Measurements from ENCODE around the gene INPPL1.
"Not testable (repeated sequence)": the region's sequence is repeated elsewhere in the genome, so short reads cannot be mapped to it uniquely, and the experiment has no call there.

The INPPL1 gene

DNA sequence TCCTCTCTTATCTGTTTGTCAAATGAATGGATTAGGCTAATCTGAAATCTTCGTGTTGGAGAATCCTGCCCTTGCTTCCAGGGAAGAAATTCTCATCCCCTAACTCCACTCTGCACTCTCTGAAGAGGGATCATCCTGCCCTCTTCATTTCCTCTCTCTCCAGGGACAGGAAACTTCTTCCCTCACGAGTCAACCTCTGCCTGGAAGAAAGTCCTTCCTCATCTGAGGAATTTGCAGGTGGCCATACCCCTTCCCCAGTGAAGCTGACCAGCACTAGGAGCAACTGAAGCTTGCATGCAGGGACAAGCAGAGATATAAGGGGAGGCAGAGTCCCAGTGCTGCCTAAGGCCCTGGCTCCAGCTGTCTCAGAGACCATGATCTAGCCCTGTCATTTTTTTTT, 23.0 kb downstream of the INPPL1 start:
- no peak for DNase-seq

DNA sequence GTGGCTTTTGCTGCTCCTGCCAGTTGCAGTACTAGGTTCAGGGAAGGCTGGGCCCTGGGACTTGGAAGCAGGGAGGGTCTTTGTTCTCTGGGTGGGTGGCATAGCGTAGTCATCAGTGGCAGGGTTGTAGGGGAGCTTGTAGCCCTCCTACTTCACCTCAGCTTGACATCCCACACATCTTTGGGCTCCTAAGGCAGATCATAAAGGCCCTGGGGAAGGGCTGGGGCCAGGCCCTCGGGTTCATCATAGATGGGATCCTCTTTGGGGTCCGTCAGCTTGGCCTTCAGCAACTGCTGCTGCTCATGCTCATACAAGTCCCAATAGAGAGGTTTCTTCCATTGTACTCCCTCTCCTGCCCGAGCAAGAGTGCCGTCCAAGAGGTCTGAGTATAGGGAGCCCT, 25.4 kb downstream of the INPPL1 start:
- no peak for DNase-seq

DNA sequence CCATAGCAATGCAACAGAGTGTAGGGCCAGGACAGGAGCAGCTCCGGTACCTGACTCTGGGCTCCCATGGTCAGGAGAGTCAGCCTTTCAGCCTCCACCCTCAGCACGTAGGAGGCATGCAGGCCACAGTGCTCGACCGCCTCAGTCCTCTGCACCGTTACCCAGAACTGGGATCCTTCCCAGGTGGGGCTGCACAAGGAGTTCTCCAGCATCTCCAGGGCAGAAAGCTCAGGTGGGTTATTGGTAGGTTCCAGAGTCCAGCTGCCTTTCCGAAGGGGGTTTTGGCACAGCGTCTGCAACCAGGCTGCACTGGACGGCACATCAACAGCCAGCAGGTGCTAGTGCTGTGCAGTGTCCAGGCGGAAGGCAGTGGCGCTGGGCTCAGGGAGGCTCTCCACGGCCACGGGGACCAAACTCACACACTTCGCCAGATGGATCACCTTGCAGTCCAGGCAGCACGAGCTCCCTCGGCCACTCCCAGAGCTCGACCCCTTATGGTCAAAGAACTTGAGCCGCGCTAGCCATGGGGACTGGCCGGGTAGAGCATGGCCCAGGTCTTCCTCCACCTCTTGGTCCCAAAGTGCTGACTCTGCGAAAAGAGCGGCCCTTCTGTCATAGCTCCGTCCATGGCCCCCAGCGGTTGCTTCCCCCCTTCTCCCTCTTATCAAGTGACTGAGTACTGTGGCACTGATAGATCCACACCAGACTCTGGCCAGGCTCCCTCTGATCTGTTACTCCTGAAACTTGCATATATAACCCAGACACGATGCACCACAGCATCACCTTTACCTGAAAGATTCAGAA, 26.3 kb downstream of the INPPL1 start:
- DNase-seq = no peak

DNA sequence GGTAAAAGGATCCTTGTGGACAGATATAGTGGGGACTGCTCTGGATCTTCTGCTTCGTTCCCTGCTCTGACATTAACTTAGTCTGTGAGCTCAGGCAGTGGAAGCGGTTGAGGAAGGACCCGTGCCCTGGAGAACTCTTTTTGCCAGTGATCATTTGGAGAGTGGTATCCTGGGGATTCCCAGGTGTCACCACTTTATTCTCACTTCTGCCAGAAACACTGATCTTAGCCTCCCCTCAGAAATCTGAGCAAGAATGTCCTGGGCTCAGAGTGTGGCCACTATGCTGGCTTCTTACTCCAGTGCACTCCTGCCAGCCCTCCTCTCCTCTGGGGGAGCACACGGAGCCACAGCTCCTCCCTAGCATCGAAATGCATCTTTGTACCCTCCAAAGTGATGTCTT, 27.0 kb downstream of the INPPL1 start:
- no peak for DNase-seq

DNA sequence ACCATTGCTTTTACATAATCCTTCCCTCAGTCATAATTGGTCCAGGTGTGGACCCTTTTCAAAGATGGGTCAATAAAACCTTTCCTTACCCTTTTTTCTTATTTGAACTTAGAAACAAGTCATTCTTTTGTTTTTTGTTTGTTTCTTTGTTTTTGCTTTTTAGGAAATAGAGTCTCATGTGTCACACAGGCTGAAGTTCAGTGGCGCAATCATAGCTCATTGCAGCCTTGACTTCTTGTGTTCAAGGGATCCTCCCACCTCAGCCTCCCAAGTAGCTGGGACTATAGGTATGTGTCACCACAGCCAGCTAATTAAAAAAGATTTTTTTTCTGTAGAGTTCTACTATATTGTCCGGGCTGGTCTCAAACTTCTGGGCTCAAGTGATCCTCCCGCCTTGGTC, 28.8 kb downstream of the INPPL1 start:
- DNase-seq = no peak

DNA sequence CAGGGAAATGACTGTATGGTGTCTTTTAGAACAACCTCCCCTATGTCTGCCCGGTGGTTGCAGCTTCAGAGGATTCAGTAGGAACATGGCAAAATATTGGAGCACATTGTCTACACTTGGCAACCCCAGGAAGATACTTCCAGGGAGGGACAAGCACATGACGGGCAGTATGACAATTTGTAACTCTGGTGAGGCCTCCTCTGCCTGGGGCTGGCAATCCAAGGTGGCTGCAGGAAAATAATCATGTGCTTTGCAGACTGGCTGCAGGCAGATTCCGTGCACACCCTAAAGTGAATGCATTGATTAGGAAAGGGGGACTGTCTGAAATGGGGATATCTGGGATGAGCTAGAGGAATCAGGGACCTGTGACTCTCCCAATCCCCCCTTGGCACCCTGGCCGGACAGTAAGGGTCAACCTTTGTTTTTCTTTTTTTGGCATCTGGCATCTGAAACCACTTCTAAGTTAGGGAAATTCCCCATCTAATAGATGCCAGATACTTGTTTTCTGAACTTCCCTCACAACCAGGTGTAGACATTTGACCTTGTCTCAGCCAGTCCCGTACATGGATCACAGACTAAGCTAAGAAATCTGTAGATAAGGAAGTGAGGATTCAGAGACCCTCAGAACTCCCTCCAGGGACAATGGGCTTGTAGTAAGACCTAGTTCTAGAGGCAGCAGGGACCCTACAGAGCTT, 29.9 kb downstream of the INPPL1 start:
- no peak for DNase-seq

DNA sequence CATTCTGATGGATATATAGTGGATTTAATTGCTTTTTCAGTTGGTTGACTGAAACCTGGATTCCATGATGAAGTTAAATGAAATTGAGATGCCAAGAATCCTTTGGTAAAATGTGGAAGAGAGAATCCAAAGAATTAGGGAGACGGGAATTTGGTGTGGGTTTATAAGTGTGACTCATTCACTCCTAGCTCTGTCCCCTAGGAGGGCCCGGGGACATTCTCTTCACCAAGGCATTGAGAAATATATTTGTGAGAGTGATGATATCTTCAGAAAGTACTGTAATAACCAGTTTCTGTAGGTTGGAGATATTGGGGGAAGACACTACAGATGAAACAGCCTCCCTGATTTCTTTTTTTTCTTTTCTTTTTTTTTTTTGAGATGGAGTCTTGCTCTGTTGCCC, 33.0 kb downstream of the INPPL1 start:
- DNase-seq = no peak

DNA sequence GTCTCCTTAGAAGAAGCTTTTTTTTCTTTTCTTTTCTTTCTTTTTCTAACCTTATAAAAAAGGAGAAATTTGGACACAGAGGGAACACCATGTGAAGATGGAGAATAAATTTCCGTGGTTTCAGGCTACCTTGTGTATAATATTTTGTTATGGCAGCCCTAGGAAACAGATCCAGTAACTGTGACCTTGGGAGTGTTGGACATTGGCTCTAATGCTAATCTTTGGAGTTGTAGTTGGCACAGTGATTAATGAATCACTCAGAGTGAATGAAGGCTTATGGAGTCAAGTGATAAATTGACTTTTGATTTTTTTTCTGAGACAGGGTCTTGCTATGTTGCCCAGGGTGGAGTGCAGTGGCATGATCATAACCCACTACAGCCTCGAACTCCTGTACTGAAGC, 34.9 kb downstream of the INPPL1 start:
- DNase-seq = no peak

DNA sequence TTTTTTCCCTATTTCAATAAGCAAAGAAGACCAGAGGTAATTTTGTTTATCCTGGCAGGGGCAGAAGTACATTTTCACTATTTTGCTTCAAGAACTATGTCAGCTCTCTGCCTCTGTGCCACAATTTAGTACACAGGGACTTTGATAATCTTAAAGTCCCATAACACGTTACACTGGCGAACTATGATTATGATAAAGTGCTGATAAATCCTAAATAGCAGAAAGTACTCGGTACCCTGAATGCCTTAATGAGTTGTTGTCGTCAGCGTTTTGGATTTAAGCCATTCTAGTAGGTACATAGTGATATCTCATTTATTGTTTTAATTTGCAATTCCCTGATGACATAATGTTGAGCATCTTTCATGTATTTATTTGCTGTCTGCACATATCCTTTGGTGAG, 36.0 kb downstream of the INPPL1 start:
- no peak for DNase-seq

DNA sequence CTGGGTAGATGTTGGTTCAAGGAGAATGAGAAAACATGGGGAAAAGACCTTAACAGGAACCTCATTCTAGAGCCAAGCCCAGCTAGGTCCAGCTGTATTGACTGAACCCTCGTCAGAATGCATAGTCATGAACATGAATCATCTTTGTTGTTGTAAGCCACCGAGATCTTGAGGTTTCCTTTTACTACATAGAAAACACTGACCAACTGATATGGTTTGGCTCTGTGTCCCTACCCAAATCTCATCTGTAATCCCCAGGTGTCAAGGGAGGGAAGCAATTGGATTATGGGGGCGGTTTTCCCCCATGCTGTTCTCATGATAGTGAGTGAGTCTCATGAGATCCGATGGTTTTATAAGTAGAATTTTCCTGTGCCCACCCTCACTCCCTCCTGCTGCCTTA, 38.8 kb downstream of the INPPL1 start:
- DNase-seq = no peak

DNA sequence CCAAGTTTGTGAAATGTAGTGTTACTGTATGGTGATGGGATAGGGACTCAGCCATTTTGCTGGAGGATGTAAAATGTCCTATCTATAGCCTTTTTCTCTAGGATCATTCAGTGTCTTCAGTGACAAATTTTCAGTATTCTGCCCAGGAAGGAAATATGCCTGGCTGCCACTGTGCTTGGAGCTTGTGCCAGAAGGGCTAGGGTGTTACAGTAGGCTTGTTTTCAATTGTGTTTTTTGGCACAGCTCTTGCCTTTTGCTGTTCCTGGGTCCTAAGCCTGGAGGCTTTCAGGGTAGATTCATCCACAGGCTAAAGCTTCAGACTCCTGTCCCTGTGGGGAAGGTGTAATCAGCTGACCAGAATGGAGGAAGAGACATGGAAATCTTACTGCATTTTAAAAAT, 41.4 kb downstream of the INPPL1 start:
- DNase-seq = no peak

DNA sequence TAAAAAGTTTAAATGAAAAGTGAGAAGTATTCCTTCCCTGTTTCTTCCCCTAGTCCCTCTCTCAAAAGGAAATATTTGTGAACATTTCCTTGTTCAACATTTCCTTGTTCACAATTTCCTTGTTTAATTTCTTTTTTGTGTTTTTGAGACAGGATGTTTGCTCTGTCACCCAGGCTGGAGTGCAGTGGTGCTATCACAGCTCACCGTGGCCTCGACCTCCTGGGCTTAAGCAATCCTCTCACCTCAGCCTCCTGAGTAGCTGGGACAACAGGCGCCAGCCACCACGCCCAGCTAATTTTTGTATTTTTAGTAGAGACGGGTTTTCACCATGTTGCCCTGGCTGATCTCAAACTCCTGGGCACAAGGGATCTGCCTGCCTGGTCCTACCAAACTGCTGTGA, 42.4 kb downstream of the INPPL1 start:
- DNase-seq = not testable (repeated sequence)

DNA sequence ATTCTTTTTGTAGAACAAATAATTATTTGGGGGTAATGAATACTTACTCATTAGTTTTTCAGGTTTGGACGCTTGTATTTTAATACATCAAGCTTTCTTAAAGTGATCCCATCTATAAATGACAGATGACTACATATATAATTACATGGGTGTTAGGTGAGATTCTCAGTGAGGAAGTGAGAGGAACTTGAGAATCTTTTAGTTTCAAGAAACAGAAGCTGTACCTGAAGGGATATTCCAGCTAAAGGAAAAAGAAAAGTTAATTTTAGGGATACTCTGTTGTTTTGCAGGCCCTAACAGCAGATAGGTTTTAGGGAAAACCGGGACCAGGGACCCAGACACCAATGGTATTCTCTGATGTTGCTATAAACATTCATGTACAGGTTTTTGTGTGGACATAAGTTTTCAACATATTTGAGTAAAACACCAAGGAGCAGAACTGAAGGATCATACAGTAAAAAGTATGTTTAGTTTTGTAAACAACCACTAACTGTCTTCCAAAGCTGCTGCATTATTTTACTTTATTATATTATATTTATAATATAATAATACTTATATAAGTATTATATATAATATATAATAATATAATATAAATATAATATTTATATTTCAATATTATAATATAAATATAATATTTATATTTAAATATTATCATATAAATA, 43.5 kb downstream of the INPPL1 start:
- DNase-seq = no peak

DNA sequence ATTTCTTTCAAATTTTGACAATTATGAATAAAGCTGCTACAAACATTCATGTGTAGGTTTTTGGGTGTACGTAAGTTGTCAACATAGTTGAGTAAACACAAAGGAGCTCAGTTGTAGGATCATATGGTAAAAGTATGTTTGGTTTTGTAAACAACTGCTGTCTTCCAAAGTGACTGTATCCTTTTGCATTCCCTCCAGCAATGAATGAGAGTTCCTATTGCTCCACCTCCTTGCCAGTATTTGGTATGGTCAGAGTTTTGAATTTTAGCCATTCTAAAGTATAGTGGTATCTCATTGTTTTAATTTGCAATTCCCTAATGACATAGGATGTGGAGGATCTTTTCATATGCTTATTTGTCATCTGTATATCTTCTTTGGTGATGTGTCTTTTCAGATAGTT, 47.4 kb downstream of the INPPL1 start:
- DNase-seq = no peak

DNA sequence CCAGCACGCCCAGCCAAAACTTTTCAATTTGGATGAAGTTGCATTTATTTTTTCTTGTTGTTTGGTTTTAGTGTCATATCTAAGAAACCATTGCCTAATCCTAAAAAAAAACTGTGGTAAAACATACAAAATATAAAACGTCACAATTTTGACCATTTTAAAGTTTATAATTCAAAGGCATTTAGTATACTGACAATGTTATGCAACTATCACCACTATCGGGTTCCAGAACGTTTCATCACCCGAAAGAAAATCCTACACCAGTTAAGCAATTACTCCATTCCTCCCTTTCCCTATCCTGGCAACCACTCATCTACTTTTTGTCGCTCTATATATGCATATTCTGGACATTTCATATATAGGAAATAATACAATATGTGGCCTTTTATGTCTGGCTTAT, 49.9 kb downstream of the INPPL1 start:
- no peak for DNase-seq

DNA sequence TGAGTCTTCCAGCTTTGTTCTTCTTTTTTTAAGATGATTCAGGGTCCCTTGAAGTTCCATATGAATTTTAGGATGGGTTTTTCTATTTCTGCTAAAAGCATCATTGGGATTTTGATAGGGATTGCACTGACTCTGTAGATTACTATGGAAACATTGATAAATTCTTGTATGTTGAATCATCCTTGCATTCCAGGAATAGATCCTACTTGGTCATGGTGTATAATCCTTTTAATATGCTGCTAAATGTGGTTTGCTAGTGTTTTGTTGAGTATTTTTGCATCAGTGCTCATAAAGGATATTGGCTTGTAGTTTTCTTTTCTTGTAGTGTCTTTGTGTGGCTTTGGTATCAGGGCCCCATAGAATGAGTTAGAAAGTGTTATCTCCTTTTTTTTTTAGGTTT, 54.3 kb downstream of the INPPL1 start:
- DNase-seq = no peak

DNA sequence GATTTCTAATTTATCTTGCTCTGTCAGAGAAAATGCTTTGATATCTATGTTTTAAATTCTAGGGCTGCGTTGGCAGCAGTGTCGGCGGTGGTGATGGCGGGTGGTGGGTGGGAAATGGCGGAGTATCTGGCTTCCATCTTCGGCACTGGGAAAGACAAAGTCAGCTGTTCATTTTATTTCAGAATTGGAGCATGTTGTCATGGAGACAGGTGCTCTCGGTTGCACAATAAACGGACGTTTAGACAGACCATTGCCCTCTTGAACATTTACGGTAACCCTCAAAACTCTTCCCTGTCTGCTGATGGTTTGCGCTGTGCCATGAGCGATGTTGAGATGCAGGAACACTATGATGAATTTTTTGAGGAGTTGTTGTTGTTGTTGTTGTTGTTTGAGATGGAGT, 55.5 kb downstream of the INPPL1 start:
- no peak for DNase-seq

DNA sequence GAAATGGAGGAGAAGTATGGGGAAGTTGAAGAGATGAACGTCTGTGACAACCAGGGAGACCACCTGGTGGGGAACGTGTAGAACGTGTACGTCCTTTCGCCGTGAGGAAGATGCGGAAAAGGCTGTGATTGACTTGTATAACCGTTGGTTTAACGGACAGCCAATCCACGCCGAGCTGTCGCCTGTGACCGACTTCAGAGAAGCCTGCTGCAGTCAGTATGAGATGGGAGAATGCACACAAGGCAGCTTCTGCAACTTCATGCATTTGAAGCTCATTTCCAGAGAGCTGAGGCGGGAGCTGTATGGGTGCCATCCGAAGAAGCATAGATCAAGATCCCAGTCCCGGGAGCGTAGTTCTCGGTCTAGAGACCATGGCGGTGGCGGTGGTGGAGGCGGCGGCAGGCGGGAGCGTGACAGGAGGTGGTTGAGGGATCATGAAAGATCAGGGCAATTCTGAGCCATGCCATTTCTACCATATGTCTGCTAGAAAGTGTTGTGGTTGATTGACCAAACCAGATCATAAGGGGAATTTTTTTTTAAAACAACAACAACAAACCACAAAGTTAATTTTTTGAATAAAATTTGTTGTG, 56.3 kb downstream of the INPPL1 start:
- DNase-seq = no peak

DNA sequence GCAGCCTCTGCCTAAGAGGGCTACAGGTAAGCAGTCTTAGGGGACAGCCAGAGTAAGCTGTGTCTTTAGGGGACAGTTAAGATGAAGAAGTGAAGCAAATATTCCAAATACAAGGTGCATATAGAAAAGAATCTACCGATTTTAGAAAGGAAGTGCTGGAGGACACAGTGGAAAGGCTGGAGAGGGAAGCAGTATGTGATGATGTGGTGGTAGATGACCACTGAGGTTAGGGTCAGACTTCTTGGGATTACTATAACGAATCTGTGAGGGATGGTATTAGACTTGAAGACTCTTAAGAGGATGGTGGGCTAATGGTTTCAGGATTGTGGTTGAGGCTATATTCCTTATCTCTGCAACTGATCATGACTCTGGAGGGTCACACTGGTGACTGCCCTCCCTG, 59.4 kb downstream of the INPPL1 start:
- no peak for DNase-seq

DNA sequence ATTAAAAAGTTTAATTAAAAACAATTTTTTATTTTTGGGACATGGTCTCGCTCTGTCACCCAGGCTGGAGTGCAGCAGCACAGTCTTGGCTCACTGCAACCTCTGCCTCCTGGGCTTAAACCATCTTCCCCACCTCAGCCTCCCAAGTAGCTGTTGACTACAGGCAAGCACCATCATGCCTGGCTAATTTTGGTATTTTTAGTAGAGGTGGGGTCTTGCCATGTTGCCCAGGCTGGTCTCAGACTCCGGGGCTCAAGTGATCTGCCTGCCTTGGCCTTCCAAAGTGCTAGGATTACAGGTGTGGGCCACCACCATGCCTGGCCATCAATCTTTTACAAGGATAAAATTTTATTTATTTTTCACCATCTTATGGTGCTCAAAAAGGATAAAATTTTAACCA, 62.7 kb downstream of the INPPL1 start:
- DNase-seq = no peak

All from NCI-H510A treated with DMSO at 0.1 percent for 48 hours (cell line).